Hepatocyte (in vitro differentiated cells): ENCODE measurements around the gene CRIP2. TPM values are rescaled to one million over a fixed set of nuclear protein-coding genes. Genes with fewer than 3 reads are reported as not detected.

Experiments
- DNase-seq: peaks from one replicate; pipeline ENCODE4 v3.0.0-alpha.2; 2016; ENCODE audit warnings: low spot score
- H2AFZ ChIP-seq: fragments of 200-600 bp; sonication (generic); 2 replicates; pipeline ENCODE4 v1.6.0; 2016; ENCODE audit warnings: antibody characterized with exemption, mild to moderate bottlenecking
- H3K27ac ChIP-seq: fragments of 200-600 bp; sonication (generic); 2 replicates; pipeline ENCODE4 v1.5.1; 2016; ENCODE audit warnings: mild to moderate bottlenecking
- H3K27me3 ChIP-seq: fragments of 200-600 bp; sonication (generic); 2 replicates; pipeline ENCODE4 v1.6.1; 2016
- H3K36me3 ChIP-seq: fragments of 200-600 bp; sonication (generic); replicated peaks from 2 replicates; pipeline ENCODE4 v1.5.1; 2016; ENCODE audit warnings: low read depth; ENCODE audit not compliant: insufficient read depth
- H3K4me1 ChIP-seq: fragments of 200-600 bp; sonication (generic); 2 replicates; pipeline ENCODE4 v1.5.1; 2016; ENCODE audit warnings: mild to moderate bottlenecking, moderate library complexity; ENCODE audit not compliant: insufficient read depth
- H3K4me2 ChIP-seq: fragments of 200-600 bp; sonication (generic); 2 replicates; pipeline ENCODE4 v1.6.0; 2016
- H3K4me3 ChIP-seq: fragments of 200-600 bp; sonication (generic); 2 replicates; pipeline ENCODE4 v1.5.1; 2016; ENCODE audit warnings: mild to moderate bottlenecking
- H3K79me2 ChIP-seq: fragments of 200-600 bp; sonication (generic); 2 replicates; pipeline ENCODE4 v1.6.0; 2017; ENCODE audit warnings: mild to moderate bottlenecking
- H3K9me2 ChIP-seq: fragments of 200-600 bp; sonication (generic); replicated peaks from 2 replicates; pipeline ENCODE4 v1.6.0; 2017; ENCODE audit warnings: mild to moderate bottlenecking; ENCODE audit not compliant: insufficient read depth
- H3K9me3 ChIP-seq: fragments of 200-600 bp; sonication (generic); 2 replicates; pipeline ENCODE4 v1.5.1; 2016; ENCODE audit warnings: low read depth, mild to moderate bottlenecking
- H4K20me1 ChIP-seq: fragments of 200-600 bp; sonication (generic); 2 replicates; pipeline ENCODE4 v1.6.0; 2016; ENCODE audit warnings: mild to moderate bottlenecking; ENCODE audit not compliant: insufficient read depth, poor library complexity, severe bottlenecking
- CTCF ChIP-seq: fragments of 200-600 bp; sonication (generic); IDR thresholded peaks from 2 replicates; pipeline ENCODE4 v1.5.1; 2016; ENCODE audit warnings: antibody characterized with exemption, mild to moderate bottlenecking; ENCODE audit not compliant: poor library complexity
- EZH2 ChIP-seq: fragments of 200-600 bp; sonication (generic); IDR thresholded peaks from 2 replicates; pipeline ENCODE4 v1.6.1; 2016; ENCODE audit warnings: antibody characterized with exemption, mild to moderate bottlenecking, borderline replicate concordance
- EZH2phosphoT487 ChIP-seq: fragments of 200-600 bp; sonication (generic); IDR thresholded peaks from one replicate; pipeline ENCODE4 v1.6.1; 2018; ENCODE audit warnings: antibody characterized with exemption, mild to moderate bottlenecking, low read depth, moderate library complexity; ENCODE audit not compliant: unreplicated experiment, severe bottlenecking
- WGBS: methylation state at CpG from one replicate; pipeline ENCODE4 v1.1.6; 2016; ENCODE audit warnings: low lambda C conversion rate; ENCODE audit errors: missing lambda C conversion rate; 5-methylcytosine and 5-hydroxymethylcytosine counted together
- polyA plus RNA-seq: library from polyadenylated mRNA; unstranded; fragments of >200 nt; fragmentation: Nextera tagmentation; extraction: Ambion mirVana; gene quantifications from 2 replicates; pipeline ENCODE4 v1.2.1, GENCODE V29; 2016
- total RNA-seq: library from RNA; depleted of rRNA; stranded (reverse); fragments of >200 nt; gene quantifications from 2 replicates; pipeline ENCODE4 v1.2.3, GENCODE V29; 2014

The CRIP2 gene
- total and polyA plus RNA-seq, 2 experiments from 2014 or later, result 8.3 to 29.1 TPM

DNA sequence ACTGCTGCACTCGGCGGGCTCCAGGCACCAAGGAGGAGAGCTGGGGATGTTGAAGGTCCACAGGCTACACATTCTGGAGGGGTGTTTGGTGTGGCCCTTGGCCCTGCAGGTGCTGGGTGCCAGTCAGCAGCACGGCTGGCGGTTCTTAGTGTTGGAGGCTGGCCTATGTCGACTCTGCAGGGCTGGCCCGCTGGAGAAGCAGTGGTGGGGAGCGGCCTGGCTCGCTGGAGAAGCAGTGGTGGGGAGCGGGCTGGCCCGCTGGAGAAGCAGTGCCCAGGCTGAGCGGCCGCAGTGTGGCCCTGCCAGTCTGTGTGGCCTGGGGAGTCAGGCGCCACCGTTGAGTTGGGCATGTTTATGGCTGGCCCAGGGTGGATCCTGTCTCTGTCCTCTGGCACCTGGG is 27.6 kb upstream of the CRIP2 start:
- H4K20me1 ChIP-seq, result no peaks in the 10 kb centered on the region
- 89% methylated on average over 14 of the region's 14 CpGs for WGBS

DNA sequence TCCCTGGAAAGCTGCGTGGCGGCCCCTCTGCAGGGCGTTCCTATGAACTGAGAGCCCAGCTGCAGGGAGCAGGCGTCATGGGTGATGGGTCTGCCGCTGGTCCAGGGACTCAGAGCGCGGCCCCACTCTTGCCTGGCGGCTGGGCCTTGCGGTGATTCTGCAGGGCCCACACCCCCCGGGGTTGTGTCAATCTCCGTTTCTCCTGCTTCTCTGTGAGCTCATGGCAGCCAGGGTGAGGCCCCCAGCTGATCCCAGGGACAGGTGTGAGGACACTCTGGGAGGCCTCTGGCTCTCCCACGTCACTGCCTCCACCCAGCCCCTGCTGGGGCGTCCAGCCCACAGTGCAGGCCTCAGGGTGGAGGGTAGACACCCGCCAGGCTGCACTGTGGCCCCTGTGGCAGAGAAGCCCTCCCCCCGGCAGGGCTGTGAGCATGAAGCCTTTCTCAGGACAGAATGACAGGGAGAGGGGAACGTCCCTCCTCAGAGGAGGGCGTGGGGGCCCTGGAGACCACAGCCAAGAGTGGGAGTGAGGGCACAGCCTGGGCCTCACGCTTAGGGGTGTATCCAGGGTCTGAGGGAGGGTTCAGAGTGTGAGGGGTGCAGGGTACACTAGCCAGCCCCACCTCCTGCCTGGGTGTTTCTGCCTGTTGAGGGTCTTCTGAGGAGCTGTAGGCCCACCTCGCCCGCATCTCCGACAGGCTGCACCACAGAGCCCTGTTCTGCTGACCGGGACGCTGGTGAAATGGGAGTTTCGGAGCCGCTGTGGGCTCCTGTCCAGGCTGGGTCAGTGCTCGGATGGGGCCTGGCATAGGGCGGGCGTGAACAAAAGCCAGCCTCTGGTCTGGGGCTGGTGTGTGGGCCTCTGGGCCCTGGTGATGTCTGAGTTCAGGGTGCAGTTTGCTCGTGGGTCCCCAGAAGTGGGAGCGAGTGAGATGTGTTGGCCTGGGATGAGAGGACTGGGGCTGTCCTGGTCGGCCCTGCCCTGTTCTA is 26.7 kb upstream of the CRIP2 start:
- no peaks in the 10 kb centered on the region for H3K9me3 ChIP-seq
- no peak overlapping the region for H3K4me2 ChIP-seq
- no peak overlapping the region for H3K27ac ChIP-seq
- no peaks in the 10 kb centered on the region for H3K79me2 ChIP-seq
- TF ChIP-seq EZH2 (no peak), EZH2phosphoT487 (no peak), CTCF (no peak)
- H3K4me1 ChIP-seq, result no peaks in the 10 kb centered on the region
- H4K20me1 ChIP-seq, result no peaks in the 10 kb centered on the region
- no peaks in the 10 kb centered on the region for H3K9me2 ChIP-seq
- H3K4me3 ChIP-seq, result no peak overlapping the region
- H3K36me3 ChIP-seq, result no peaks in the 10 kb centered on the region
- no peak for DNase-seq
- H3K27me3 ChIP-seq, result no peaks in the 10 kb centered on the region
- H2AFZ ChIP-seq, result no peak overlapping the region
- 96% methylated on average over 31 of the region's 31 CpGs for WGBS

More for the DNA sequence above, 27.6 kb upstream of the CRIP2 start:
- Histone ChIP-seq H3K4me3 (no peak overlapping the region), H3K4me2 (no peak overlapping the region), H3K36me3 (no peaks in the 10 kb centered on the region), H3K27me3 (no peaks in the 10 kb centered on the region), H2AFZ (no peak overlapping the region), H3K4me1 (no peaks in the 10 kb centered on the region), H3K79me2 (no peaks in the 10 kb centered on the region), H3K27ac (no peak overlapping the region), H3K9me3 (no peaks in the 10 kb centered on the region), H3K9me2 (no peaks in the 10 kb centered on the region)
- DNase-seq, result no peak
- TF ChIP-seq EZH2phosphoT487 (no peak), CTCF (no peak), EZH2 (no peak)

DNA sequence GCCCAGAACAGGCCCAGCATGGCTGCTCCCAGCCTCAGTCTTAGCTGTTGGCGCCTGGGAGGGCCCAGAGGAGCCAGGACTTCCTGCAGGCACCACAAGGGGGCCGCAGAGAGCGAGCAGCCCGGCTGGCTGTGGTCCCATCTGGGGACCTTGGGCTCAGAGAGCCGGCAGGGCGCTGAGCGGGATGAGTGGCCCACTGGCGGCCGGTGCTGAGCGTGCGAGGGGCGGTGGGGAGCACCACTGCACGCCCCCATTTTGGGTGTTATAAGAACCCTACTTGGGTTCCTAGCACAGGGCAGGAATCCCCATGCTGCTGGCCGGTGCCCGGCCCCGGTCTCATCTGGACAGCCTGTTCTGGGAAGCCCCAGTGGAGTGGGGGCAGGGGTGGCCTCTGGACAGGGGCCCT is 25.9 kb upstream of the CRIP2 start:
- no peaks in the 10 kb centered on the region for H3K27me3 ChIP-seq
- H4K20me1 ChIP-seq, result no peaks in the 10 kb centered on the region
- no peaks in the 10 kb centered on the region for H3K9me2 ChIP-seq
- WGBS, result 83% methylated on average over 10 of the region's 16 CpGs
- no peaks in the 10 kb centered on the region for H3K4me1 ChIP-seq
- H3K27ac ChIP-seq, result no peak overlapping the region
- DNase-seq, result peak; percentile 63
- H3K79me2 ChIP-seq, result no peaks in the 10 kb centered on the region
- no peak overlapping the region for H2AFZ ChIP-seq
- TF ChIP-seq CTCF (peak; percentile 53), EZH2 (no peak), EZH2phosphoT487 (no peak)
- H3K4me3 ChIP-seq, result no peak overlapping the region
- no peaks in the 10 kb centered on the region for H3K36me3 ChIP-seq
- H3K9me3 ChIP-seq, result no peaks in the 10 kb centered on the region
- no peak overlapping the region for H3K4me2 ChIP-seq
